BE2C (cell line): Measurements from ENCODE around the gene RPS23.

Experiments
- DNase-seq: peaks from one replicate; pipeline ENCODE4 v3.0.0-alpha.2; 2020
- H3K27me3 ChIP-seq: fragments of 250-450 bp; sonication (Bioruptor Pico); 2 replicates; pipeline ENCODE4 v1.5.1; 2020; ENCODE audit warnings: mild to moderate bottlenecking
- H3K36me3 ChIP-seq: fragments of 250-450 bp; sonication (Bioruptor Pico); 2 replicates; pipeline ENCODE4 v1.5.1; 2020; ENCODE audit warnings: mild to moderate bottlenecking
- H3K4me1 ChIP-seq: fragments of 250-450 bp; sonication (Bioruptor Pico); 2 replicates; pipeline ENCODE4 v1.5.1; 2020
- H3K4me3 ChIP-seq: 2 replicates; pipeline ENCODE4 v1.5.1; 2011; ENCODE audit warnings: low read depth, low read length
- H3K9me3 ChIP-seq: fragments of 250-450 bp; sonication (Bioruptor Pico); 2 replicates; pipeline ENCODE4 v1.5.1; 2020
- CTCF ChIP-seq: IDR thresholded peaks from 2 replicates; pipeline ENCODE4 v1.5.1; 2012; ENCODE audit warnings: mild to moderate bottlenecking, low read depth, low read length

Gene RPS23

GRCh38 chr5:82319192-82319591 lies 41.0 kb upstream of the RPS23 start:
- no peaks in the 10 kb centered on the region for H3K9me3 ChIP-seq
- no peak for TF ChIP-seq CTCF
- no peak for DNase-seq
- H3K36me3 ChIP-seq = no peaks in the 10 kb centered on the region
- no peak overlapping the region for H3K4me3 ChIP-seq
- no peaks in the 10 kb centered on the region for H3K27me3 ChIP-seq
- H3K4me1 ChIP-seq = no peaks in the 10 kb centered on the region

- no peaks in the 10 kb centered on the region for H3K27me3 ChIP-seq
- no peaks in the 10 kb centered on the region; the same call in 1 of the 2 replicates for H3K4me1 ChIP-seq
- H3K9me3 ChIP-seq = no peaks in the 10 kb centered on the region
- H3K4me3 ChIP-seq = no peak overlapping the region
- no peaks in the 10 kb centered on the region for H3K36me3 ChIP-seq
- TF ChIP-seq CTCF = no peak
- no peak for DNase-seq
Observed at GRCh38 chr5:82314964-82315758, 37.0 kb upstream of the RPS23 start.

GRCh38 chr5:82313016-82313415 lies 34.9 kb upstream of the RPS23 start:
- Histone ChIP-seq H3K27me3 (no peaks in the 10 kb centered on the region), H3K36me3 (no peaks in the 10 kb centered on the region), H3K9me3 (no peaks in the 10 kb centered on the region), H3K4me3 (no peak overlapping the region), H3K4me1 (no peaks in the 10 kb centered on the region; the same call in 1 of the 2 replicates)
- TF ChIP-seq CTCF = no peak
- no peak for DNase-seq

- H3K36me3 ChIP-seq = no peaks in the 10 kb centered on the region
- peak; percentile 98 for TF ChIP-seq CTCF
- H3K4me1 ChIP-seq = no peaks in the 10 kb centered on the region; the same call in 1 of the 2 replicates
- peak; percentile 72 for DNase-seq
- no peaks in the 10 kb centered on the region for H3K9me3 ChIP-seq
- no peak overlapping the region for H3K4me3 ChIP-seq
- no peaks in the 10 kb centered on the region for H3K27me3 ChIP-seq
Observed at GRCh38 chr5:82312373-82312856, 34.3 kb upstream of the RPS23 start.

- TF ChIP-seq CTCF = no peak
- H3K9me3 ChIP-seq = no peaks in the 10 kb centered on the region
- H3K36me3 ChIP-seq = no peaks in the 10 kb centered on the region
- no peak for DNase-seq
- no peaks in the 10 kb centered on the region for H3K27me3 ChIP-seq
- no peaks in the 10 kb centered on the region; the same call in 1 of the 2 replicates for H3K4me1 ChIP-seq
- H3K4me3 ChIP-seq = no peak overlapping the region
Observed at GRCh38 chr5:82309091-82309531, 31.0 kb upstream of the RPS23 start.

GRCh38 chr5:82308416-82308815 lies 30.3 kb upstream of the RPS23 start:
- Histone ChIP-seq H3K4me3 (no peak overlapping the region), H3K27me3 (no peaks in the 10 kb centered on the region), H3K36me3 (no peaks in the 10 kb centered on the region), H3K9me3 (no peaks in the 10 kb centered on the region), H3K4me1 (no peaks in the 10 kb centered on the region; the same call in 1 of the 2 replicates)
- no peak for DNase-seq
- no peak for TF ChIP-seq CTCF
